Lung microvascular endothelial cell (primary cell): Measurements from ENCODE around the gene EXOC3L4. TPM values are rescaled to one million over a fixed set of nuclear protein-coding genes. Genes with fewer than 3 reads are reported as not detected.

ENCODE experiments used
- DNase-seq, 2 donors: peaks; one replicate each; pipeline versions ENCODE4 v3.0.0 to v3.0.0-alpha.2; 2010; ENCODE audit warnings: low read depth in 2 of 2
- total RNA-seq: library from RNA; depleted of rRNA; stranded (reverse); fragments of >200 nt; gene quantifications from 2 replicates; pipeline ENCODE4 v1.2.1, GENCODE V29; 2014

EXOC3L4 gene
- total RNA-seq, 1 donor from 2014 or later: not detected

GRCh38 chr14:103132381-103133209 lies 38.1 kb downstream of the EXOC3L4 start:
- DNase-seq: peak in 1 of 2 donors; percentile 67

- no peak for DNase-seq
Measured at GRCh38 chr14:103133210-103134140, 39.0 kb downstream of the EXOC3L4 start.

GRCh38 chr14:103134405-103134804 lies 39.9 kb downstream of the EXOC3L4 start:
- no peak for DNase-seq

- DNase-seq: no peak
Measured at GRCh38 chr14:103134919-103135318, 40.4 kb downstream of the EXOC3L4 start.

GRCh38 chr14:103135333-103136260 lies 41.1 kb downstream of the EXOC3L4 start:
- no peak for DNase-seq

GRCh38 chr14:103136388-103137271 lies 42.1 kb downstream of the EXOC3L4 start:
- DNase-seq: no peak

- no peak for DNase-seq
Measured at GRCh38 chr14:103137689-103138300, 43.3 kb downstream of the EXOC3L4 start.

- DNase-seq: no peak
Measured at GRCh38 chr14:103138301-103139131, 44.0 kb downstream of the EXOC3L4 start.

GRCh38 chr14:103139132-103140025 lies 44.9 kb downstream of the EXOC3L4 start:
- DNase-seq: no peak

GRCh38 chr14:103140316-103141109 lies 46.0 kb downstream of the EXOC3L4 start:
- DNase-seq: no peak

- DNase-seq: peak; percentile 63 to 81
Measured at GRCh38 chr14:103141117-103141796, 46.7 kb downstream of the EXOC3L4 start.

- DNase-seq: no peak
Measured at GRCh38 chr14:103142026-103142425, 47.5 kb downstream of the EXOC3L4 start.

GRCh38 chr14:103142721-103143302 lies 48.3 kb downstream of the EXOC3L4 start:
- no peak for DNase-seq

GRCh38 chr14:103143506-103143905 lies 49.0 kb downstream of the EXOC3L4 start:
- no peak for DNase-seq

GRCh38 chr14:103144085-103144484 lies 49.6 kb downstream of the EXOC3L4 start:
- DNase-seq: no peak

GRCh38 chr14:103146141-103146709 lies 51.7 kb downstream of the EXOC3L4 start:
- no peak for DNase-seq
